IMR-90 (cell line): ENCODE results near the gene LALBA. TPM values are rescaled to one million over a fixed set of nuclear protein-coding genes. Genes with fewer than 3 reads are reported as not detected.

ENCODE experiments used
- ATAC-seq: fragments of 200-7000 bp; cut with Tn5 transposase; 2 replicates; pipeline ENCODE4 v1.9.1; 2020; ENCODE audit warnings: low read depth, mild to moderate bottlenecking, moderate library complexity
- BruUV-seq: library from RNA; stranded (reverse); fragments of 400-500 nt; replicated peaks from 2 replicates; lab custom pipeline; 2021; lab: Mats Ljungman, UMichigan
- CTCF ChIA-PET: fragments of 300-600 bp; formaldehyde crosslinking; extraction: SDS; loops from one replicate; lab custom pipeline; 2021; ENCODE audit warnings: antibody characterized with exemption; lab: Yijun Ruan, JAX
- POLR2A ChIA-PET: fragments of 300-600 bp; sonication (Branson Sonifier 250); formaldehyde crosslinking; loops from one replicate; lab custom pipeline; 2022; ENCODE audit warnings: antibody characterized with exemption; ENCODE audit not compliant: unreplicated experiment; lab: Charles Lee
- DNase-seq: peaks from one replicate; pipeline ENCODE4 v3.0.0; 2013
- H2AFZ ChIP-seq: replicated peaks from 2 replicates; pipeline ENCODE3; 2013; ENCODE audit warnings: low read length, mild to moderate bottlenecking; ENCODE audit not compliant: poor library complexity
- H2AK5ac ChIP-seq: 2 replicates; pipeline ENCODE4 v1.6.1; 2013; ENCODE audit warnings: low read depth, low read length, inconsistent platforms
- H2AK9ac ChIP-seq: replicated peaks from 2 replicates; pipeline ENCODE3; 2013; ENCODE audit warnings: mild to moderate bottlenecking, low read depth, low read length, moderate library complexity; ENCODE audit not compliant: poor library complexity
- H2BK120ac ChIP-seq: 2 replicates; pipeline ENCODE4 v1.6.1; 2013; ENCODE audit warnings: low read depth, low read length, inconsistent platforms
- H2BK15ac ChIP-seq: 3 replicates; pipeline ENCODE4 v1.6.1; 2013; ENCODE audit warnings: low read depth, low read length, inconsistent platforms
- H2BK20ac ChIP-seq: 2 replicates; pipeline ENCODE4 v1.6.1; 2013; ENCODE audit warnings: low read depth, mild to moderate bottlenecking, inconsistent platforms, low read length, moderate library complexity
- H2BK5ac ChIP-seq: 2 replicates; pipeline ENCODE4 v1.6.1; 2013; ENCODE audit warnings: mild to moderate bottlenecking, low read depth, low read length, inconsistent platforms; ENCODE audit not compliant: poor library complexity, severe bottlenecking
- H3K14ac ChIP-seq: replicated peaks from 2 replicates; pipeline ENCODE4 v1.6.1; 2013; ENCODE audit warnings: low read depth, low read length, inconsistent platforms
- H3K18ac ChIP-seq: 2 replicates; pipeline ENCODE4 v1.6.1; 2013; ENCODE audit warnings: low read depth, low read length, control low read depth
- H3K23ac ChIP-seq: 2 replicates; pipeline ENCODE4 v1.6.1; 2013; ENCODE audit warnings: low read depth, low read length, inconsistent platforms
- H3K27ac ChIP-seq: 2 replicates; pipeline ENCODE4 v1.5.1; 2013; ENCODE audit warnings: mild to moderate bottlenecking, control low read depth, low read length; ENCODE audit not compliant: insufficient read depth
- H3K27me3 ChIP-seq: 2 replicates; pipeline ENCODE4 v1.6.1; 2013; ENCODE audit warnings: low read length; ENCODE audit not compliant: control insufficient read depth, insufficient read depth
- H3K36me3 ChIP-seq: 2 replicates; pipeline ENCODE4 v1.6.1; 2013; ENCODE audit warnings: low read length, mixed read lengths; ENCODE audit not compliant: control insufficient read depth, insufficient read depth
- H3K4ac ChIP-seq: 2 replicates; pipeline ENCODE4 v1.6.1; 2013; ENCODE audit warnings: low read depth, low read length, inconsistent platforms
- H3K4me1 ChIP-seq: 2 replicates; pipeline ENCODE4 v1.6.1; 2013; ENCODE audit warnings: low read length, mixed read lengths; ENCODE audit not compliant: control insufficient read depth, insufficient read depth
- H3K4me2 ChIP-seq: 2 replicates; pipeline ENCODE4 v1.6.1; 2013; ENCODE audit warnings: low read depth, mild to moderate bottlenecking, control low read depth, low read length, moderate library complexity
- H3K4me3 ChIP-seq: 2 replicates; pipeline ENCODE4 v1.5.1; 2013; ENCODE audit warnings: low read depth, mild to moderate bottlenecking, control low read depth, low read length, moderate library complexity; ENCODE audit not compliant: insufficient read depth
- H3K56ac ChIP-seq: 2 replicates; pipeline ENCODE4 v1.6.1; 2013; ENCODE audit warnings: low read length, inconsistent platforms; ENCODE audit not compliant: insufficient read depth; ENCODE audit errors: extremely low read depth
- H3K79me1 ChIP-seq, 2 experiments: 2 replicates each; pipeline ENCODE4 v1.6.1; 2013; ENCODE audit warnings: low read length in 2 of 2, inconsistent platforms in 1 of 2, low read depth in 1 of 2
- H3K9ac ChIP-seq: 2 replicates; pipeline ENCODE4 v1.6.1; 2013; ENCODE audit warnings: low read depth, low read length, control low read depth
- H3K9me1 ChIP-seq: 2 replicates; pipeline ENCODE4 v1.6.1; 2013; ENCODE audit warnings: low read length, inconsistent platforms; ENCODE audit not compliant: insufficient read depth
- H3K9me3 ChIP-seq: 2 replicates; pipeline ENCODE4 v1.6.1; 2013; ENCODE audit warnings: low read length; ENCODE audit not compliant: control insufficient read depth, insufficient read depth
- H4K20me1 ChIP-seq: 2 replicates; pipeline ENCODE4 v1.6.1; 2013; ENCODE audit warnings: low read length, inconsistent platforms; ENCODE audit not compliant: insufficient read depth
- H4K5ac ChIP-seq: 2 replicates; pipeline ENCODE4 v1.6.1; 2013; ENCODE audit warnings: mild to moderate bottlenecking, low read depth, low read length, control low read depth
- H4K8ac ChIP-seq, 2 experiments: 2 replicates each; pipeline ENCODE4 v1.6.1; 2013; ENCODE audit warnings: low read depth in 2 of 2, low read length in 2 of 2, control low read depth in 1 of 2, inconsistent platforms in 1 of 2
- H4K91ac ChIP-seq: 2 replicates; pipeline ENCODE4 v1.6.1; 2013; ENCODE audit warnings: low read depth, low read length, inconsistent platforms; ENCODE audit not compliant: insufficient read depth
- BHLHE40 ChIP-seq: fragments of 150-350 bp; IDR thresholded peaks from 2 replicates; pipeline ENCODE4 v1.6.1; 2016; ENCODE audit warnings: mild to moderate bottlenecking, low read depth, low read length
- FOS ChIP-seq: fragments of 150-350 bp; IDR thresholded peaks from 2 replicates; pipeline ENCODE4 v1.6.1; 2016; ENCODE audit warnings: low read depth, low read length
- WGBS, 2 experiments: methylation state at CpG; one replicate each; pipeline versions ENCODE4 v1.1.5 to v1.1.7; 2013; ENCODE audit warnings: missing lambda C conversion rate in 2 of 2; ENCODE audit not compliant: insufficient read length in 1 of 2; ENCODE audit errors: extremely low coverage in 2 of 2; 5-methylcytosine and 5-hydroxymethylcytosine counted together
- dilution Hi-C: fragments of 300-500 bp; cut with HindIII; formaldehyde crosslinking; loops from one replicate; pipeline ENCODE4 v1.14.3; 2018; ENCODE audit warnings: low sequenced_read_pairs; ENCODE audit not compliant: unreplicated experiment
- in situ Hi-C: fragments of 300-500 bp; cut with MboI; formaldehyde crosslinking; loops from 3 replicates; pipeline ENCODE4 v1.14.3; 2019; ENCODE audit warnings: low sequenced_read_pairs, inconsistent platforms, mixed read lengths
- intact Hi-C: fragments of 100-400 bp; cut with micrococcal nuclease; formaldehyde crosslinking; loops from 2 replicates; pipeline ENCODE4 v1.10.0; 2022
- polyA plus RNA-seq, 3 experiments: library from polyadenylated mRNA; depleted of rRNA; stranded (reverse); fragments of >200 nt; gene quantifications; 2 replicates each; pipeline ENCODE4 v1.2.3, GENCODE V29; 2012; ENCODE audit warnings: low replicate concordance in 1 of 3
- total RNA-seq: library from RNA; depleted of rRNA; stranded (reverse); fragments of >200 nt; gene quantifications from 2 replicates; pipeline ENCODE4 v1.2.3, GENCODE V29; 2012

The LALBA gene
- total and polyA plus RNA-seq, 2 of the 4 experiments (the other 2 are of a cell fraction), result not detected

- Histone ChIP-seq H3K4me3 (no peak overlapping the region), H2AK5ac (no peak overlapping the region), H3K4me2 (no peak overlapping the region), H3K79me1 (no peaks in the 10 kb centered on the region), H4K91ac (no peak overlapping the region), H3K4ac (no peak overlapping the region), H2AFZ (no peak overlapping the region), H4K8ac (no peak overlapping the region), H2AK9ac (no peak overlapping the region), H4K5ac (no peak overlapping the region), H2BK20ac (no peak overlapping the region), H3K9me1 (no peaks in the 10 kb centered on the region), H2BK120ac (no peak overlapping the region), H4K20me1 (no peaks in the 10 kb centered on the region), H3K27ac (no peak overlapping the region), H3K14ac (no peak overlapping the region), H2BK5ac (no peak overlapping the region), H3K9ac (no peak overlapping the region), H2BK15ac (no peak overlapping the region), H3K36me3 (no peaks in the 10 kb centered on the region), H3K4me1 (no peaks in the 10 kb centered on the region), H3K18ac (no peak overlapping the region), H3K56ac (no peak overlapping the region), H3K23ac (no peak overlapping the region), H3K9me3 (peaks cover 3% of the 10 kb centered on the region), H3K27me3 (peaks cover 6% of the 10 kb centered on the region; the same call in 1 of the 2 replicates)
- POLR2A ChIA-PET, result no interaction called here
- intact Hi-C loops (no loop called here), in situ Hi-C loops (no loop called here), dilution Hi-C loops (no loop called here)
- CTCF ChIA-PET, result interaction anchor here (2.2 kb wide), 1 partner anchor 17 kb away, joined by 5 read pairs; no protein-coding TSS in a partner anchor
- TF ChIP-seq BHLHE40 (no peak), FOS (peak; percentile 52; the same call in 1 of the 2 replicates)
- ATAC-seq, result peak; percentile 46; the same call in 1 of the 2 replicates
- 29% methylated on average over 2 of the region's 11 CpGs; no CpG with 5 or more reads in 1 of the 2 experiments for WGBS, 2 experiments
- DNase-seq, result peak; percentile 47
- no TSS peak for BruUV-seq
These were observed 31.3 kb upstream of the LALBA start for GRCh38 chr12:48601013-48601756.
